ENCODE results near the gene CEACAM20. TPM values are rescaled to one million over a fixed set of nuclear protein-coding genes. Genes with fewer than 3 reads are reported as not detected.
A peak's percentile ranks its signal among the peaks of the same experiment; 100 is the strongest.
"Not testable (repeated sequence)": the region's sequence is repeated elsewhere in the genome, so short reads cannot be mapped to it uniquely, and the experiment has no call there.

Gene CEACAM20
- polyA plus RNA-seq, 6 donors from 2014 or later, result not detected

DNA sequence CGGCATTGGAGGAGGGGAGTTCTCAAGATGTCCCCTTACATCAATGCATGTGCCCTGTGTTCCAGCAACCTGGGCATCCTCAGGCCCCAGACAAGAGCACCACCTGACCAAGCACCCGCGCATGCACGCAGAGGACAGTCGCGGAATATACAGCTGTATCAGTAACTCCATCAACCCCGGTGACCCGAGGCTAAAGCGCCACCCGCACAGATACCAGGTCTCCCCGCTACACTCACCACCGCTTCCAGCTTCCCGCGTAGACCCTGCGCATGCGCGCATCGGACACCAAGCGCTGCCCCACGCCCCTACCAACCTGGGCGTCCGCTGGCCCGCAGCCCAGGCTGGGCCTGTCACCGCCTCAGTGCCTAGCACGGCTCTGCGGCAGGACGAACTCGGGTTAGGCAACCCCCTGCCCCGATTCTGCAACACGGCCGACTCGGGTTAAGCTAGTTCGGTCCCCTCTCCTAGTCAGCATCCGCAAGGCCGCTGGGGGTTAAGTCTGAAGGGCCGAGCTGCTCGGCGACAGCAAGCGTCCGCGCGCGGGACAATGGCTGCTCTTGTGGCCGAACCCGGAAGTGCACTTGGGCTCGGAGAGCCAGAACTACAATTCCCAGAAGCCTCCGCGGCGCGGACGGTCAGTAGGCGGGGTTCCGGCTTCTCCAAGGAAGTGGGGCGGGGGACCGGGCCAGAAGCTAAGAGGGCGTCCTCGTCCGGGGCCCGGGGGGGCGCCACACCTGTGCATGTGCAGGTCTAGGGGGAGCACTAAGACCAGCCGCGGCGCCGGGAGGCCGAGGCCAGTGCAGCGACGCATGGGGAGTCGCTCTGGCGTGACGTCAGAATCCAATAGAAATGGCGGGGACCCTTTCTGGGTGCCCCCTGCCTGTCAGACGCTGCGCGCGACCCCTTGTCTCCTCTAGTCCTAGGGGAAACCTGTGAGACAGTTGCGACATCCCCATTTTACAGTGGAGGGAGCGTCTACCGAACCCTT, 29.2 kb downstream of the CEACAM20 start, which contains the start of gene ZNF180:
TSS of gene ZNF180 (minus strand) at position 561 of the 988 bp plus-strand sequence. CDS start 3,188 bp downstream, outside the sequence.
- H3K27me3 Mint-ChIP-seq, result peaks cover 8 to 25% (median 19%) of the 10 kb centered on the region in 3 donors
- H3K36me3 Mint-ChIP-seq, result peaks cover 24 to 57% of the 10 kb centered on the region in 2 donors
- peak; percentile 90 to 91 for ATAC-seq (ENCODE audit: low read depth in 2 of 2)
- DNase-seq, result peak; percentile 95
- H3K9me3 Mint-ChIP-seq, result peaks cover 23 to 50% (median 36%) of the 10 kb centered on the region in 7 donors
- H3K4me1 Mint-ChIP-seq, result peaks cover 37 to 44% (median 43%) of the 10 kb centered on the region in 3 donors
- peak within 1 kb of the TSS; percentile 95 to 97 (median 97) for H3K4me3 Mint-ChIP-seq
- peak within 1 kb of the TSS; percentile 88 to 96 (median 89) for H3K27ac Mint-ChIP-seq

DNA sequence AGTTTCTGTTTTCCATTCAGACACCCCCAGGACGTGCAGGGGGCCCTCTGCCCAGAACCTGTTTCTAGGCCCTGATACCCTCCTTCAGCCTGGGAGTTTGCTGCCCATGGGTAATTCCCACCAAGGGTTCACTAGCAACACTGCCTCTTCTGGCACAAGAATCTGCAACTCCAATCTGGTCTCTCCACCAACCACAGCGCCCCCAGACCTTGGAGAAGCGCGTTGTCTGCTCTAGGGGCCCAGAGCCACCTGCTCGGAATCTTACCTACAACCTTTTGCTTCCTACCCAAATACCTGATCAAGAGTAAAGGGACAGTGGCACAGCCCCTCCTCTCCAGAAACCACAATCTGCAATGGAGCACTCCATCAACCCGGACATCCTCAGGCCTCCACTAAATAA, 29.9 kb downstream of the CEACAM20 start:
- H3K27ac Mint-ChIP-seq, result peak overlapping the region in 5 of 6 donors; percentile 66 to 96 (median 88)
- peak overlapping the region; percentile 95 to 97 (median 97) for H3K4me3 Mint-ChIP-seq
- H3K4me1 Mint-ChIP-seq, result peaks cover 41 to 47% (median 45%) of the 10 kb centered on the region in 3 donors
- DNase-seq (no peak), ATAC-seq (ENCODE audit: low read depth in 2 of 2) (no peak)
- H3K27me3 Mint-ChIP-seq, result peaks cover 5 to 19% (median 13%) of the 10 kb centered on the region in 3 donors
- peaks cover 31 to 61% of the 10 kb centered on the region in 2 donors for H3K36me3 Mint-ChIP-seq
- H3K9me3 Mint-ChIP-seq, result peaks cover 26 to 54% (median 39%) of the 10 kb centered on the region in 7 donors

DNA sequence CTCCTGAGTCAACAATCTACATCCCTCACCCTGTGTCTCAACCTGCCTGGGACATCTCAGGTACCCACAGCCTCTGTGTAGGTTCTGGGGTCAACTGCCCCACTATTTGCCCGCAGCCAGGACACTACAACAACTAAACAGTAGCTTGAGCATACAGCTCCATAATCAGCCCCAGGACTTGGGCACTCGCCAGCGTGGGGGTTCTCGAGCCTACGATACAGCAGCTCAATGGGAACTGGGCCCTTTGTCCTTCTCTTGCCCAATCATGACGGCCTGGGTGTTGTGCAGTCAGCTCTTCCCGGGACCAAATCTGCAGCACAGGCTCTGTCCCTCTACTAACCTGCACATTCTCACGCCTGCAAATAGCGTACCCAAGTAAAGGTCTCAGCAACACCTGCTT, 30.5 kb downstream of the CEACAM20 start:
- Mint-ChIP-seq H3K9me3 (peaks cover 23 to 59% (median 45%) of the 10 kb centered on the region in 7 donors), H3K27me3 (peaks cover 5 to 14% (median 7%) of the 10 kb centered on the region in 3 donors), H3K27ac (peak overlapping the region in 2 of 6 donors; percentile 88 to 89), H3K4me3 (peak overlapping the region; percentile 95 to 97 (median 97)), H3K4me1 (peaks cover 41 to 47% (median 45%) of the 10 kb centered on the region in 3 donors), H3K36me3 (peaks cover 35 to 61% of the 10 kb centered on the region in 2 donors)
- ATAC-seq (ENCODE audit: low read depth in 2 of 2) (no peak), DNase-seq (no peak)

DNA sequence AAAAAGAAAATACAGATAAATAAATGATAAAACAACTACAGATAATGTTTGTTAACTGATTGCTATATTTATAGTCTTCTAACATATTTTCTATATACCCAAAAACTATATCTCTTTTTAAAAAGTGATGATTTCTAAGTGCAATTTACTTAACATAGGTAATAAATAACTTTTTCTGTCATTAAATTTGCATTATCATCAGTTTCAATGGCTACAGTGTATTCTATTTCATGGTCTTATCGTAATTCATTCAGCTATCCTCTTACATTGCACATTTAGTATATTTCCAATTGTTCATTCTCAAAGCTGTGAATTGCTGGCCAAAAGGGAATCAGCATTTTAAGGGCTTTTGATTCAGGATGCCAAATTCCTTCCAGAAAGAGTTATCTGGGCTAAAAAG, 32.8 kb downstream of the CEACAM20 start:
- DNase-seq, result no peak
- peaks cover 58 to 82% of the 10 kb centered on the region in 2 donors for H3K36me3 Mint-ChIP-seq
- no peak for ATAC-seq (ENCODE audit: low read depth in 2 of 2)
- peak overlapping the region in 1 of 8 donors; percentile 33 for H3K4me3 Mint-ChIP-seq
- peaks cover 45 to 51% (median 49%) of the 10 kb centered on the region in 3 donors for H3K4me1 Mint-ChIP-seq
- H3K27ac Mint-ChIP-seq, result no peak overlapping the region
- H3K27me3 Mint-ChIP-seq, result no peaks in the 10 kb centered on the region
- H3K9me3 Mint-ChIP-seq, result peaks cover 31 to 76% (median 59%) of the 10 kb centered on the region in 7 donors

DNA sequence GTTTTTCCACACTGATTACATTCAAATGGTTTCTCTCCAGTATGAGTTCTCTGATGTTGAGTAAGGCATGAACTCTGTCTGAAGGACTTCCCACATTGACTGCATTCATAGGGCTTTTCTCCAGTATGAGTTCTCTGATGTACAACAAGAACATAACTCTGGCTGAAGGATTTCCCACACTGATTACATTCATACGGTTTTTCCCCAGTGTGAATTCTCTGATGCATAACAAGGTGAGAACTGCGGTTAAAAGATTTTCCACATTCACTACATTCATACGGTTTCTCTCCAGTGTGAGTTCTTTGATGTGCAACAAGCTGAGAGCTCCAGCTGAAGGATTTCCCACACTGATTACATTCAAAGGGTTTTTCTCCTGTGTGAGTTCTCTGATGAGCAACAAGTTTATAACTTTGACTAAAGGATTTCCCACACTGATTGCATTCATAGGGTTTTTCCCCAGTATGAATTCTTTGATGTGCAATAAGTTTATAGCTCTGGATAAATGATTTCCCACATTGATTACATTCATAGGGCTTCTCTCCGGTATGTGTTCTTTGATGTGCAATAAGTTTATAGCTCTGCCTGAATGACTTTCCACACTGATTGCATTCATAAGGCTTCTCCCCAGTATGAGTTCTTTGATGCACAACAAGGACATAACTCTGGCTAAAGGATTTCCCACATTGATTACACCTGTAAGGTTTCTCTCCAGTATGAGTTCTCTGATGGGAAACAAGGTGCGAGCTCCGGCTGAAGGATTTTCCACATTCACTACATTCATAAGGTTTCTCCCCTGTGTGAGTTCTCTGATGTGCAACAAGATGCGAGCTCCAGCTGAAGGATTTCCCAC, 52.7 kb downstream of the CEACAM20 start:
- Mint-ChIP-seq H3K4me1 (peaks cover 0 to 10% (median 4%) of the 10 kb centered on the region in 3 donors), H3K36me3 (peaks cover 62 to 68% of the 10 kb centered on the region in 2 donors), H3K9me3 (peaks cover 19 to 99% (median 93%) of the 10 kb centered on the region in 7 donors), H3K4me3 (peak overlapping the region in 1 of 8 donors; percentile 36), H3K27me3 (no peaks in the 10 kb centered on the region), H3K27ac (peak overlapping the region in 4 of 6 donors; percentile 47 to 62 (median 59))
- ATAC-seq (ENCODE audit: low read depth in 2 of 2) (no peak), DNase-seq (peak; percentile 6)

DNA sequence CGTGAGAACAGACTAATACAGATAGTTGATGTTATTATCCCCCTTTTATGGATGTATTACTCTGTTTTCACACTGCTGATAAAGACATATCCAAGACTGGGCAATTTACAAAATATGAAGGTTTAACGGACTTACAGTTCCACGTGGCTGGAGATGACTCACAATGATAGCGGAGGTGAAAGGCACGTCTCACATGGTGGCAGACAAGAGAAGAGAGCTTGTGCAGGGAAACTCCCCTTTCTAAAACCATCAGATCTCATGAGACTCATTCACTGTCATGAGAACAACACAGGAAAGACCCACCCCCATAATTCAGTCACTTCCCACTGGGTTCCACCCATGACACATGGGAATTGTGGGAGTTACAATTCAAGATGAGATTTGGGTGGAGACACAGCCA, 60.7 kb downstream of the CEACAM20 start:
- peaks cover 38 to 99% (median 93%) of the 10 kb centered on the region in 7 donors for H3K9me3 Mint-ChIP-seq
- not testable (repeated sequence) for DNase-seq; H3K4me3 Mint-ChIP-seq; ATAC-seq (ENCODE audit: low read depth in 2 of 2); H3K4me1 Mint-ChIP-seq; H3K27ac Mint-ChIP-seq; H3K27me3 Mint-ChIP-seq
- H3K36me3 Mint-ChIP-seq, result peaks cover 37 to 77% of the 10 kb centered on the region in 2 donors

DNA sequence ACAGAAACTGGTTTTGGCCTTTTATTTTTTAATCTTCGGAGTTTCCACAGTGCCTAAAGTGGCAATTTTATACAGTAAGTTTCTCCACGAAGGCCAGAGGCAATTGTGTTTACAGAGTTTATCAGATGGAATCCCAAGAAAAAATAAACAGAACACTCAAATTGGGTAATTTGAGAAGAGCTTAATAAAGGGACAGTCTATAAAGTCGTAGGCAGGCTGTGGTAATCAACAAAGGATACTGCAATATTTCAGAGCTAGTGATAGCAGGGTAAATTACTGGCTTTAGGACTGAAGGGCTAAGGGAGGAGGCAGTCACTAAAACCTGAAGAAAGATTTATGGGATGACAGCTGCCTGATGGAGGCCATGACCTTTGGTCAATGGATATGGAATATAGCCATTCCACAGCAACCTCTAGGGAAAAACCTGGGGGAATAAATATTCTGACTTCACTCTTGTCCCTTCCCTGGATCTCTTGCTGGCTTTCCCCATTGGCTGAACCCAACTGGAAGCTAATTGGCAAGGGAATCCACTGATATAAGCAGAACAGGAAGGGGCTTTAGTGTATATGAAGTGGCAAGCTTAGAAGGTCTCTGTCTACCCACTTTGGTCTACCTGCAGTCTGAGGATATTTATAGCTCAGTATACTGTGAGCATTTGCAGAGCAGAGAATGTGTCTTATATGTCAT, 66.7 kb downstream of the CEACAM20 start:
- not testable (repeated sequence) for H3K4me3 Mint-ChIP-seq; H3K27ac Mint-ChIP-seq; DNase-seq; H3K4me1 Mint-ChIP-seq; H3K27me3 Mint-ChIP-seq; ATAC-seq (ENCODE audit: low read depth in 2 of 2)
- Mint-ChIP-seq H3K36me3 (peaks cover 26 to 63% of the 10 kb centered on the region in 2 donors), H3K9me3 (peaks cover 27 to 74% (median 63%) of the 10 kb centered on the region in 7 donors)

Other genes starting within 250 kb of the CEACAM20 start
- gene ZNF235, start 224.7 kb downstream of the CEACAM20 start, polyA plus RNA-seq (ENCODE audit: low read depth in 6 of 6), result 1 to 10 TPM in 5 of 6 donors, not detected in 1; 2.5 to 7.3 (median 4.3) TPM
- 1 to 10 TPM in 1 of 6 donors, under 1 TPM in 4, not detected in 1; 0.12 to 1.0 (median 0.36) TPM for gene ZNF112, start 173.0 kb downstream of the CEACAM20 start, polyA plus RNA-seq (ENCODE audit: low read depth in 6 of 6)
- gene ZNF285, start 128.1 kb downstream of the CEACAM20 start, polyA plus RNA-seq (ENCODE audit: low read depth in 6 of 6), result 10 to 100 TPM in 2 of 6 donors, 1 to 10 TPM in 4; 5.3 to 10.7 (median 8.2) TPM
- 1 to 10 TPM; 1.5 to 6.7 (median 2.3) TPM for gene ZNF229, start 81.2 kb downstream of the CEACAM20 start, polyA plus RNA-seq (ENCODE audit: low read depth in 6 of 6)
- 10 to 100 TPM in 4 of 6 donors, 1 to 10 TPM in 2; 3.0 to 16.5 (median 11.9) TPM for gene ZNF180, start 29.2 kb downstream of the CEACAM20 start, polyA plus RNA-seq (ENCODE audit: low read depth in 6 of 6)
- gene IGSF23, start 83.9 kb upstream of the CEACAM20 start, polyA plus RNA-seq (ENCODE audit: low read depth in 6 of 6), result not detected
- not detected for gene PVR, start 114.2 kb upstream of the CEACAM20 start, polyA plus RNA-seq (ENCODE audit: low read depth in 6 of 6)
- gene CEACAM19, start 141.8 kb upstream of the CEACAM20 start, polyA plus RNA-seq (ENCODE audit: low read depth in 6 of 6), result not detected
- not detected for gene CEACAM16, start 169.5 kb upstream of the CEACAM20 start, polyA plus RNA-seq (ENCODE audit: low read depth in 6 of 6)
- gene BCL3, start 219.0 kb upstream of the CEACAM20 start, polyA plus RNA-seq (ENCODE audit: low read depth in 6 of 6), result 10 to 100 TPM in 5 of 6 donors, 1 to 10 TPM in 1; 8.2 to 17.4 (median 14.1) TPM
- gene CBLC, start 248.2 kb upstream of the CEACAM20 start, polyA plus RNA-seq (ENCODE audit: low read depth in 6 of 6), result not detected